DOHH2 (cell line): Measurements from ENCODE around the gene PRKCE.

Source experiments
- H3F3A ChIP-seq: fragments of 200-600 bp; sonication (generic), shearing (Covaris generic); 2 replicates; pipeline ENCODE4 v1.6.0; 2016; ENCODE audit warnings: antibody characterized with exemption, mild to moderate bottlenecking; ENCODE audit not compliant: control insufficient read depth, insufficient read depth
- H3K27ac ChIP-seq: fragments of 200-600 bp; sonication (generic); 2 replicates; pipeline ENCODE4 v1.5.1; 2014; ENCODE audit warnings: low read depth, mild to moderate bottlenecking, low read length, moderate library complexity
- H3K27me3 ChIP-seq: fragments of 200-600 bp; sonication (generic); 2 replicates; pipeline ENCODE4 v1.6.1; 2014; ENCODE audit warnings: mild to moderate bottlenecking, low read length, mixed read lengths; ENCODE audit not compliant: control insufficient read depth
- H3K36me3 ChIP-seq: fragments of 200-600 bp; sonication (generic); 2 replicates; pipeline ENCODE4 v1.6.1; 2014; ENCODE audit warnings: mild to moderate bottlenecking, low read length, moderate library complexity, mixed read lengths; ENCODE audit not compliant: control insufficient read depth
- H3K4me1 ChIP-seq: fragments of 200-600 bp; sonication (generic); 2 replicates; pipeline ENCODE4 v1.6.1; 2014; ENCODE audit warnings: mild to moderate bottlenecking, low read length, mixed read lengths; ENCODE audit not compliant: control insufficient read depth
- H3K4me2 ChIP-seq: fragments of 200-600 bp; sonication (generic); 2 replicates; pipeline ENCODE4 v1.6.0; 2014; ENCODE audit warnings: mild to moderate bottlenecking, low read length, moderate library complexity
- H3K4me3 ChIP-seq: fragments of 200-600 bp; sonication (generic); 2 replicates; pipeline ENCODE4 v1.5.1; 2014; ENCODE audit warnings: mild to moderate bottlenecking, low read length, mixed read lengths
- H3K79me2 ChIP-seq: fragments of 200-600 bp; sonication (generic); 2 replicates; pipeline ENCODE4 v1.6.1; 2014; ENCODE audit warnings: mild to moderate bottlenecking, low read length, mixed read lengths; ENCODE audit not compliant: control insufficient read depth
- H3K9me2 ChIP-seq: fragments of 200-600 bp; sonication (generic); replicated peaks from 2 replicates; pipeline ENCODE4 v1.6.1; 2014; ENCODE audit warnings: mild to moderate bottlenecking, low read length, mixed read lengths; ENCODE audit not compliant: control insufficient read depth
- H3K9me3 ChIP-seq: fragments of 200-600 bp; sonication (generic); 2 replicates; pipeline ENCODE4 v1.6.1; 2014; ENCODE audit warnings: antibody characterized with exemption, low read length, mixed read lengths; ENCODE audit not compliant: control insufficient read depth, insufficient read depth
- H4K20me1 ChIP-seq: fragments of 200-600 bp; sonication (generic); 2 replicates; pipeline ENCODE4 v1.6.0; 2014; ENCODE audit warnings: low read depth, mild to moderate bottlenecking, antibody characterized with exemption, low read length, moderate library complexity; ENCODE audit not compliant: control insufficient read depth, insufficient read depth
- CTCF ChIP-seq: fragments of 200-600 bp; sonication (generic); IDR thresholded peaks from one replicate; pipeline ENCODE4 v1.5.1; 2014; ENCODE audit warnings: antibody characterized with exemption, mild to moderate bottlenecking, low read depth, low read length; ENCODE audit not compliant: poor library complexity, severe bottlenecking
- EZH2phosphoT487 ChIP-seq: fragments of 200-600 bp; sonication (generic); IDR thresholded peaks from 2 replicates; pipeline ENCODE4 v1.6.1; 2017; ENCODE audit warnings: borderline replicate concordance, mild to moderate bottlenecking, antibody characterized with exemption, low read length, moderate library complexity, mixed read lengths

PRKCE gene

GRCh38 chr2:45688479-45689298 lies 37.2 kb downstream of the PRKCE start:
- H3K27ac ChIP-seq: no peak overlapping the region
- H4K20me1 ChIP-seq: no peaks in the 10 kb centered on the region

GRCh38 chr2:45690231-45690630 lies 38.8 kb downstream of the PRKCE start:
- Histone ChIP-seq H3K27me3 (no peaks in the 10 kb centered on the region), H3K4me3 (no peak overlapping the region), H3K4me1 (peaks cover 24% of the 10 kb centered on the region), H4K20me1 (no peaks in the 10 kb centered on the region), H3K9me3 (no peaks in the 10 kb centered on the region), H3K36me3 (no peaks in the 10 kb centered on the region), H3K4me2 (no peak overlapping the region), H3K27ac (no peak overlapping the region), H3K9me2 (no peaks in the 10 kb centered on the region), H3F3A (no peaks in the 10 kb centered on the region), H3K79me2 (no peaks in the 10 kb centered on the region)
- TF ChIP-seq CTCF (no peak), EZH2phosphoT487 (no peak)

More at GRCh38 chr2:45688479-45689298, 37.2 kb downstream of the PRKCE start:
- H3K9me3 ChIP-seq: no peaks in the 10 kb centered on the region
- no peaks in the 10 kb centered on the region for H3K9me2 ChIP-seq
- H3F3A ChIP-seq: no peaks in the 10 kb centered on the region
- no peaks in the 10 kb centered on the region for H3K27me3 ChIP-seq
- H3K79me2 ChIP-seq: no peaks in the 10 kb centered on the region
- no peaks in the 10 kb centered on the region for H3K36me3 ChIP-seq
- H3K4me1 ChIP-seq: peaks cover 22% of the 10 kb centered on the region
- no peak overlapping the region for H3K4me2 ChIP-seq
- H3K4me3 ChIP-seq: no peak overlapping the region
- TF ChIP-seq EZH2phosphoT487: no peak
- no peak for TF ChIP-seq CTCF

GRCh38 chr2:45691171-45691999 lies 39.9 kb downstream of the PRKCE start:
- Histone ChIP-seq H3K9me2 (no peaks in the 10 kb centered on the region), H3K9me3 (no peaks in the 10 kb centered on the region), H3K4me3 (no peak overlapping the region), H3K4me1 (peaks cover 29% of the 10 kb centered on the region), H3K27me3 (no peaks in the 10 kb centered on the region), H3K79me2 (no peaks in the 10 kb centered on the region), H3F3A (no peaks in the 10 kb centered on the region), H3K4me2 (peak overlapping the region; percentile 21), H3K36me3 (no peaks in the 10 kb centered on the region), H3K27ac (no peak overlapping the region), H4K20me1 (no peaks in the 10 kb centered on the region)
- TF ChIP-seq CTCF (no peak), EZH2phosphoT487 (no peak)
